Stimulated activated CD8-positive, alpha-beta memory T cell treated with anti-CD3 and anti-CD28 coated beads, Interleukin-4, amount 100 ng/mL, for 24 hours (primary cell): ENCODE data around the gene TENM4.

ENCODE experiments used
- DNase-seq: peaks from one replicate; pipeline ENCODE4 v3.0.0-alpha.2; 2020; ENCODE audit warnings: low read depth

TENM4 gene

GRCh38 chr11:78657968-78658839, 782.6 kb downstream of the TENM4 start:
- DNase-seq: no peak

DNA sequence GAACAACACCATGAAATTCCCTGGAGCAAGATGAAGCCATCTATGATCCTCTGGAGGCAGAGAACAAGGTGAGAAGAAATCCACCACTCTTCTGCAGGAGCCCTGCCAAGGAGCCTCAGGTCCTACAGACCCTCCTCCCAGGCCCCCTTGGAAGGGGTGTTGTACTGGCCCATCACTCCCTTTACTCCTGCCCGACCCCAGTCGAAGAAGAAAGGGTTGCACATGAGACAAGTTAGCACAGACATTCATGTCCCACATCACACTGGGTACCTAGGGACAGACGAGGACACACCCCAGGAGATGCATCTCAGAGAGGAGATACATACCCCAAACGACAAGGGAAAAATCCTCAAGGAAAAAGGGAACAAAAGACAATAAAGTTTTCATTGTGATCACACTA, 783.4 kb downstream of the TENM4 start:
- no peak for DNase-seq

DNA sequence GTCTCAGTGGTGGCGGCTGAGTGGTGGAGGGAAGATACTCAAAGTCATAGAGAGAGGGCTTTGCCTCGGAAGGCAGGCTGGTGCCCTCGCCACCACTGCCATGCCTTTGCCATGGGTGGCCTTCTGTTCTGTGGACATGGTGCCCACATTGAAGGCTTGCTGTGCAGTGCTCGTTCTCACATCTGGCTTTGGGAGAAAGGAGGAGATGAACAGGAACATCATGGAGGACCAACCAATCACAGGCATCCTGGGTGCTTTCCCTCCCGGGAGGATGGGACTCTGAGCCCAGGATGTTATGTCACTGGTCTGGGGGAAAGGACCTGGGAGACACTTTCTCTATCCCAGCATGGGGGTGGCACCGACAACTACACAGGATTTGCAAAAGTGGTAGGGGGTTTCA, 783.8 kb downstream of the TENM4 start:
- DNase-seq: no peak

DNA sequence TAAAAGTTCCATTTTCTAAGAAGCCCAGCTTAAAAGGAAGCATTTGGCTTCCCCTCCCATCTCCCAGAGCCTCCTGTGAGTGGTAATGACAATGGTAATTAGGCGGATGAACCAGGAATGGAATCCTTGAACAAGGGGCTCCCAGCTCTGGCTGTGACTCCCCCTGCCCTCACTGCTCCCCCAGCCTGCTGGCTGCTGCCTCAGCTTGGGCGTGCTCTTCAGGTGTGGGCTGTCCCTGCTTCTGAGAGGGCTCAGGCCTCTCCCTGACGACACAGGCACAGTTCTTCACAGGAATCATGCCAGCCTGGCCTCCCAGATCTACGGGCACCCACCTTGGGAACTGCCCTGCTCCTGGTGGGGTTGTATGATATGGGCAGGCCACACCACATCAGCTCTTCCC, 784.5 kb downstream of the TENM4 start:
- no peak for DNase-seq

- DNase-seq: no peak
Observed at GRCh38 chr11:78655561-78655960, 785.3 kb downstream of the TENM4 start.

GRCh38 chr11:78654866-78655265, 786.0 kb downstream of the TENM4 start:
- DNase-seq: no peak

DNA sequence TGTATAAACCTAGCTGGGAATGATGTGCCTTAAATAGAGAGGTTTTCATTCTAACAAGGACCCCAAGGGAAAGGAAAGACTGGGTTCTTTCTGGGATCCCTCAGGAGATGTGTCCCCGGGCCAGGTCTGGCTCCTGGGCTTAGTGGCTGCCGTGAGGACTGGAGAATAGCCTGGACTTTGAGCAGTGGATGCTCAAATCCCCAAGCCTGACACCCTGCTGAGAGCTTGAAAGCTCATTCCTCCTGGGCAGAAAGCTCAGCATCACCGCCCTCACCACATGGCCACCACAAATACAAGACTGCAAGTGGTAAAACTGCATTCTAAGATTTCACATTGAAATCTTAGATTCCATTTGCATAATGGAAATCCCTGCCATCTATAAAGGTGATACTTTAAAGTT, 786.8 kb downstream of the TENM4 start:
- DNase-seq: no peak

- DNase-seq: no peak
Observed at GRCh38 chr11:78653294-78653909, 787.4 kb downstream of the TENM4 start.

GRCh38 chr11:78652843-78653239, 788.0 kb downstream of the TENM4 start:
- DNase-seq: no peak

DNA sequence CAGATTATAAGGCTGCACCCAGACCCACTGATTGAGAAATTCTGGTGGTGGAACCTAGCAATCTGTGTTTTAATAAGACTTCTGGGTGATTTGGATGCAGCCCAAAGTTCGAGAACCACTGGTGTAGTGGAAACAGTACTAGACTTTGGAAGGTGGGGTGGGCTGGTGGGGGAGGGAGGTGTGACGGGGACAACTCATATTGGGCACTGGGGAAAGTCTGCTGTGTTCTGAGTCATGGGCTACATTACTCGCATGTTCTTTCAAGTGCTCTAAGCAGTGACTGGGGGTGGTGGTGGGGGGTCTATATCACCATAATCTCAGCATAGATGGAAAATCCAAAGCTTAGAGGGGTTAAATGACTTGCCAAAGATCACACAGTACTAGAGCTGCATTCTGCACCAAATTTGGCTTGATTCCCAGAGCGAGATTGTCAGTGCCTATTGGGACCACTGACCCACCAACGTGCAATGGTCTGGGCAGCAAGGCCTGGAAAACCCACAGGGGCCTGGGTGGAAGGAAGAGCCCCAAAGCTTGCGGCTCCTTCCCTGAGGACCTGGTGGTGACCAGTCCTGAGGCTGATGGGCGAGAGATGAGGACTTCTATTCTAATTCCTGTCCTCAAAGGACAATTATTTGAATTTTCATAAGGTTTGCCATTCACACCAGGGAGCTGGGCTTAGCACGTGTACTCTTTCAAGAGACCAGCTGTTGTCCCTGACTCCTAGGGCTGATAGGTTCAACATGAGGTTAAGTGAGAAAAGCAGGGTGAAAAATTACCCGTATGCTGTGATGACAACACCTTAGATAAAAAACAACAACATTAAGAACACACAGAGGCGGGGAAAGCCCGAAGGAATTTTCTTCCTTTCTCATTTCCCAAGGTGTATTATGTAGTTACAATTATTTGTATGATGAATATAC, 788.6 kb downstream of the TENM4 start:
- peak; percentile 35 for DNase-seq

- DNase-seq: no peak
Observed at GRCh38 chr11:78651136-78651775, 789.6 kb downstream of the TENM4 start.

GRCh38 chr11:78649361-78650215, 791.2 kb downstream of the TENM4 start:
- DNase-seq: no peak

DNA sequence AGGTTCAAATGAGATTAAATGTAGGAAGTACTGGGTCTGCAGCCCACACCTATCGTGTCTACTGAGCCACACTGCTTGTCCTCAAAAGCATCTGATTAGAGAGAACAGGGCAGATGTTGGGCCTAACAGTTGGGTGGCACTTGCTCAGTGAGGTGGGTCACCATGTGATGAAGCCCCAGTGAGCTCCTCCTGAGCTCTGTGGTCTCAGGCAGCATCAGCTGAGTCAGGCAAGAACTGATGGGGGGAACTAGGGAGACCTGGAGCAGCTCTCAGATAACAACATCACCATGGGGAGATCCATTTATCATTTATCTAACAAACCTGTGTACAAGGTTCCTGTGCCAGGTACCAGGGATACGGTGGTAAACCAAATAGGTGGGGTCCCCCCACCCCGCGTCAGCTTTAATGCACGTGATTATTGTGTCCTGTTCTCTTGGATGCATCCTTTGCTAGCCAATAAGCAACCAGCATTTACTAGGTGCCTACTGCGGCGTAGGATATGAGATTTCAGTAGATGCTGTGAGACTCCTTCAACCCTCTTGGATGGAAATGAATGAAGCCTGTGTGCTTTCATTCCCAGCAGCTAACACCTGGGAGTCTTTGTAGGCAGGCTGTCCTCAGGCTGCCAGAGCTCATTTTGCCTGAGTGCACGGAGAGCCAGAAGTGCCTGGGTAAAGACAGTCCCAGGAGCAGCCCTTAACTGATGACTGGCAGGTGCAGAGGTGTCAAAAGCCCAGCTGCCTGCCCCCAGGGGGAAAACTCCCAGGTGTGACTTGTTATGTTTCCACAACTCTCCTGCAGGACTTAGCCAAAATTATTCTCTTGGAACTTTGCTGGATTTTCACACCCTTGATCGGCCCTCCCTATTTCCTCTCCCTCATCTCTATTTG, 792.6 kb downstream of the TENM4 start:
- DNase-seq: no peak

- no peak for DNase-seq
Observed at GRCh38 chr11:78647266-78647915, 793.4 kb downstream of the TENM4 start.

GRCh38 chr11:78646564-78647185, 794.2 kb downstream of the TENM4 start:
- peak; percentile 9 for DNase-seq

- peak; percentile 34 for DNase-seq
Observed at GRCh38 chr11:78645226-78646202, 795.3 kb downstream of the TENM4 start.

DNA sequence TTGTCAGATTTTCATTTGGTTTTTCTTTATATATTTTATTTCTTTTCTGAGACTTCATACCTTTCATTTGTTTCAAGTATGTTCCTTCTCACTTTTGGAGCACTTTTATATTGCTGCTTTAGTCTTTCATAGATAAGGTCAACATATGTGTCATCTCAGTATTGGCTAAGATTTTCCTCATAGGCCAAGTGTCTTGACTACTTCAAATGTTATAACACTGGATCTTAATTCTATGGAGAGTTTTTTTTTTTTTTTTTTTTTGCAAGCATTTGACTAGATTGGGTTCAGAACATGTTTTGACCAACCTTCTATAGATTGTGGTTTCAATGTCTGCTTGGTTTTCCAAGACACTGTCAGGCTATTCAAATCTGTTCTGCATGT, 797.2 kb downstream of the TENM4 start:
- no peak for DNase-seq
